ENCODE results near the gene TMEM270.

DNA sequence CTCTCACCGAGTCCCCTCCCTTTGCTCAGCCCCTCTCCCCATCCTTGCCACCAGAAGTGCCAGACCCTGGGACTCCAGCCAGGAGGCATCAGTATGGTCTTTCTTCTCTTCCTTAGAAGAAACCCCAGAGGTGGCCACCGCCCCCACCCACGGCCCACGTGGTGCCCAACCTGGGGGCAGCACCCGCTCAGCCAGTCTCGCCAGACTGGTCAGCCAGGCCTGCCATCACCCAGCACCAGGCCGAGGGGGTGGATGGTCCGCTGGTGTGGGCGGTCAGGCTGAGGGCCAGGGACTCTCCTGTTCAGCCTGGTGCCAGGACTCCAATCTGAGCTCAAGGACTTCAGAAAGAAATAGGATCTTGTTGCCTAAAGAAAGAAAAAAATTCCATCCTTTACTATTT is 36.0 kb upstream of the TMEM270 start:
- TF ChIP-seq, protein P1, sequence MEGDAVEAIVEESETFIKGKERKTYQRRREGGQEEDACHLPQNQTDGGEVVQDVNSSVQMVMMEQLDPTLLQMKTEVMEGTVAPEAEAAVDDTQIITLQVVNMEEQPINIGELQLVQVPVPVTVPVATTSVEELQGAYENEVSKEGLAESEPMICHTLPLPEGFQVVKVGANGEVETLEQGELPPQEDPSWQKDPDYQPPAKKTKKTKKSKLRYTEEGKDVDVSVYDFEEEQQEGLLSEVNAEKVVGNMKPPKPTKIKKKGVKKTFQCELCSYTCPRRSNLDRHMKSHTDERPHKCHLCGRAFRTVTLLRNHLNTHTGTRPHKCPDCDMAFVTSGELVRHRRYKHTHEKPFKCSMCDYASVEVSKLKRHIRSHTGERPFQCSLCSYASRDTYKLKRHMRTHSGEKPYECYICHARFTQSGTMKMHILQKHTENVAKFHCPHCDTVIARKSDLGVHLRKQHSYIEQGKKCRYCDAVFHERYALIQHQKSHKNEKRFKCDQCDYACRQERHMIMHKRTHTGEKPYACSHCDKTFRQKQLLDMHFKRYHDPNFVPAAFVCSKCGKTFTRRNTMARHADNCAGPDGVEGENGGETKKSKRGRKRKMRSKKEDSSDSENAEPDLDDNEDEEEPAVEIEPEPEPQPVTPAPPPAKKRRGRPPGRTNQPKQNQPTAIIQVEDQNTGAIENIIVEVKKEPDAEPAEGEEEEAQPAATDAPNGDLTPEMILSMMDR (IDR thresholded peaks at IDR 0.05), result no peak
- TF ChIP-seq, protein P2, sequence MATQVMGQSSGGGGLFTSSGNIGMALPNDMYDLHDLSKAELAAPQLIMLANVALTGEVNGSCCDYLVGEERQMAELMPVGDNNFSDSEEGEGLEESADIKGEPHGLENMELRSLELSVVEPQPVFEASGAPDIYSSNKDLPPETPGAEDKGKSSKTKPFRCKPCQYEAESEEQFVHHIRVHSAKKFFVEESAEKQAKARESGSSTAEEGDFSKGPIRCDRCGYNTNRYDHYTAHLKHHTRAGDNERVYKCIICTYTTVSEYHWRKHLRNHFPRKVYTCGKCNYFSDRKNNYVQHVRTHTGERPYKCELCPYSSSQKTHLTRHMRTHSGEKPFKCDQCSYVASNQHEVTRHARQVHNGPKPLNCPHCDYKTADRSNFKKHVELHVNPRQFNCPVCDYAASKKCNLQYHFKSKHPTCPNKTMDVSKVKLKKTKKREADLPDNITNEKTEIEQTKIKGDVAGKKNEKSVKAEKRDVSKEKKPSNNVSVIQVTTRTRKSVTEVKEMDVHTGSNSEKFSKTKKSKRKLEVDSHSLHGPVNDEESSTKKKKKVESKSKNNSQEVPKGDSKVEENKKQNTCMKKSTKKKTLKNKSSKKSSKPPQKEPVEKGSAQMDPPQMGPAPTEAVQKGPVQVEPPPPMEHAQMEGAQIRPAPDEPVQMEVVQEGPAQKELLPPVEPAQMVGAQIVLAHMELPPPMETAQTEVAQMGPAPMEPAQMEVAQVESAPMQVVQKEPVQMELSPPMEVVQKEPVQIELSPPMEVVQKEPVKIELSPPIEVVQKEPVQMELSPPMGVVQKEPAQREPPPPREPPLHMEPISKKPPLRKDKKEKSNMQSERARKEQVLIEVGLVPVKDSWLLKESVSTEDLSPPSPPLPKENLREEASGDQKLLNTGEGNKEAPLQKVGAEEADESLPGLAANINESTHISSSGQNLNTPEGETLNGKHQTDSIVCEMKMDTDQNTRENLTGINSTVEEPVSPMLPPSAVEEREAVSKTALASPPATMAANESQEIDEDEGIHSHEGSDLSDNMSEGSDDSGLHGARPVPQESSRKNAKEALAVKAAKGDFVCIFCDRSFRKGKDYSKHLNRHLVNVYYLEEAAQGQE (IDR thresholded peaks at IDR 0.05; ENCODE audit: insufficient read depth in 1 of 2, low read depth in 2 of 2, low read length in 1 of 2), result no peak
- no peak for TF ChIP-seq TCF7L2 (IDR thresholded peaks at IDR 0.05; ENCODE audit: low read depth, low read length)

All from Panc1 (cell line).